ENCODE results near the gene MCOLN2. TPM values are rescaled to one million over a fixed set of nuclear protein-coding genes. Genes with fewer than 3 reads are reported as not detected.

MCOLN2 gene
- total RNA-seq, 1 experiment from 2014 or later, result 11.3 TPM

DNA sequence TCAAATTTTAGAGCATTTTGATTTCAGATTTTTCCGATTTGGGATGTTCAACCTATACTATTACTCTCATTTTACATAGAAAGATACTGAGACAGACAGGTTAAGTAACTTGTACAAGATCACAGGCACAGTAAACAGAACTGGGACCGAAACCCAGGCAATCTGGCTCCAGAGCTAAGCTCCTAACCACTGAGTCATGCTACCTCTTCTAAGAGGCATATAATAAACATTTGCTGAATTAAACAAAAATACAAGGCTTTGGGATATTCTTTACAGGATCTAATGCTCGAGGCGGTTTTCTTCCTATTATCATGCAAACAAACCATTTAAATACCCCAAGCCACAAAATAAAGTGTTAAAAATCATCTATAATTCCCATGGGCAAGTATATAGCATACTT is 50.3 kb downstream of the MCOLN2 start:
- no peak for DNase-seq (ENCODE audit: low read depth, low spot score)
- RAD21 ChIA-PET (ENCODE audit: low non-redundant PET in 1 of 2, low total read pairs in 2 of 2, uncharacterized antibody in 2 of 2, unreplicated experiment in 2 of 2), result no interaction called here
- no TSS peak for BruUV-seq (replicated peaks)

More for the DNA sequence above, 50.3 kb downstream of the MCOLN2 start:
- no peaks in the 10 kb centered on the region for H3K9me2 ChIP-seq (ENCODE audit: insufficient read depth)
- H3K4me3 ChIP-seq (replicated peaks in 1 of 2; ENCODE audit: low read depth in 1 of 2, low read length in 2 of 2), result no peak overlapping the region
- no peak overlapping the region for H3K9ac ChIP-seq (ENCODE audit: low read length)
- no peaks in the 10 kb centered on the region for H3K27me3 ChIP-seq (ENCODE audit: insufficient read depth, low read length)
- intact Hi-C loops (cut with micrococcal nuclease), result loop anchor here (10.0 kb wide), 1 partner anchor 158 kb away; no protein-coding TSS in a partner anchor
- H3K4me1 ChIP-seq (ENCODE audit: control insufficient read depth in 1 of 2, insufficient read depth in 2 of 2, low read length in 2 of 2), result peaks cover 16 to 25% of the 10 kb centered on the region in 2 experiments
- TF ChIP-seq CBX3 (IDR thresholded peaks at IDR 0.05; ENCODE audit: low read depth) (no peak), YY1 (IDR thresholded peaks at IDR 0.05; ENCODE audit: extremely low read depth, insufficient replicate concordance, low read depth, low read length) (no peak), ZNF274 (IDR thresholded peaks at IDR 0.05; ENCODE audit: low read depth, low read length) (no peak)
- TF ChIP-seq, protein P1, sequence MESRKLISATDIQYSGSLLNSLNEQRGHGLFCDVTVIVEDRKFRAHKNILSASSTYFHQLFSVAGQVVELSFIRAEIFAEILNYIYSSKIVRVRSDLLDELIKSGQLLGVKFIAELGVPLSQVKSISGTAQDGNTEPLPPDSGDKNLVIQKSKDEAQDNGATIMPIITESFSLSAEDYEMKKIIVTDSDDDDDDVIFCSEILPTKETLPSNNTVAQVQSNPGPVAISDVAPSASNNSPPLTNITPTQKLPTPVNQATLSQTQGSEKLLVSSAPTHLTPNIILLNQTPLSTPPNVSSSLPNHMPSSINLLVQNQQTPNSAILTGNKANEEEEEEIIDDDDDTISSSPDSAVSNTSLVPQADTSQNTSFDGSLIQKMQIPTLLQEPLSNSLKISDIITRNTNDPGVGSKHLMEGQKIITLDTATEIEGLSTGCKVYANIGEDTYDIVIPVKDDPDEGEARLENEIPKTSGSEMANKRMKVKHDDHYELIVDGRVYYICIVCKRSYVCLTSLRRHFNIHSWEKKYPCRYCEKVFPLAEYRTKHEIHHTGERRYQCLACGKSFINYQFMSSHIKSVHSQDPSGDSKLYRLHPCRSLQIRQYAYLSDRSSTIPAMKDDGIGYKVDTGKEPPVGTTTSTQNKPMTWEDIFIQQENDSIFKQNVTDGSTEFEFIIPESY (IDR thresholded peaks at IDR 0.05; ENCODE audit: extremely low read depth, insufficient replicate concordance, low read length), result no peak
- no peaks in the 10 kb centered on the region for H3K79me2 ChIP-seq (ENCODE audit: insufficient read depth, low read length)
- H2AFZ ChIP-seq (ENCODE audit: low read depth, low read length, poor library complexity, severe bottlenecking), result no peak overlapping the region
- no peaks in the 10 kb centered on the region for H4K20me1 ChIP-seq (ENCODE audit: insufficient read depth)
- ChIA-PET CTCF (interaction anchor here (1.3 to 7.5 kb wide), 2 partner anchors 293 to 310 kb away, joined by 4 to 265 read pairs; partner anchors contain the start of gene C1orf52), POLR2A (interaction anchor here (3.1 kb wide), 1 partner anchor 309 kb away, joined by 16 read pairs; no protein-coding TSS in a partner anchor)
- peak overlapping the region; percentile 65; the same call in 1 of the 2 replicates for H3K27ac ChIP-seq (ENCODE audit: low read depth, low read length)
- no peak overlapping the region for H3K4me2 ChIP-seq (ENCODE audit: low read length)
- H3K36me3 ChIP-seq (ENCODE audit: control insufficient read depth in 1 of 2, insufficient read depth in 2 of 2, low read length in 2 of 2), result no peaks in the 10 kb centered on the region
- no peaks in the 10 kb centered on the region for H3K9me3 ChIP-seq (ENCODE audit: control insufficient read depth in 1 of 2, insufficient read depth in 1 of 2, low read depth in 1 of 2, low read length in 2 of 2)
- ATAC-seq, result no peak
